WTC11 (cell line): Measurements from ENCODE around the gene FGD5. TPM values are rescaled to one million over a fixed set of nuclear protein-coding genes. Genes with fewer than 3 reads are reported as not detected.
A peak's percentile ranks its signal among the peaks of the same experiment; 100 is the strongest.

ENCODE experiments used
- ATAC-seq: fragments of 200-7000 bp; cut with Tn5 transposase; 2 replicates; pipeline ENCODE4 v1.10.0; 2021; ENCODE audit warnings: mild to moderate bottlenecking, moderate library complexity
- CTCF ChIA-PET: fragments of 300-600 bp; sonication (Branson Sonifier 250); formaldehyde crosslinking; loops from one replicate; lab custom pipeline; 2021; ENCODE audit warnings: antibody characterized with exemption; lab: Charles Lee
- POLR2A ChIA-PET: fragments of 350-600 bp; sonication (Branson Sonifier 250); formaldehyde crosslinking; loops from one replicate; lab custom pipeline; 2021; ENCODE audit warnings: antibody characterized with exemption; lab: Charles Lee
- DNase-seq: peaks from one replicate; pipeline ENCODE4 v3.0.0; 2021; ENCODE audit warnings: low spot score
- H3K27ac Mint-ChIP-seq: 2 replicates; pipeline ENCODE4 v1.8.0; 2021; ENCODE audit warnings: mixed read lengths
- H3K27me3 Mint-ChIP-seq: 2 replicates; pipeline ENCODE4 v1.8.0; 2021; ENCODE audit warnings: low read depth, mild to moderate bottlenecking, moderate library complexity, mixed read lengths
- H3K36me3 Mint-ChIP-seq: 2 replicates; pipeline ENCODE4 v1.8.0; 2021; ENCODE audit warnings: mixed read lengths
- H3K4me1 Mint-ChIP-seq: 2 replicates; pipeline ENCODE4 v1.8.0; 2022; ENCODE audit warnings: mixed read lengths
- H3K4me3 Mint-ChIP-seq: 2 replicates; pipeline ENCODE4 v1.8.0; 2021; ENCODE audit warnings: mild to moderate bottlenecking, moderate library complexity, mixed read lengths
- H3K9me3 Mint-ChIP-seq: 2 replicates; pipeline ENCODE4 v1.8.0; 2021; ENCODE audit warnings: mixed read lengths
- ATF2 ChIP-seq: sonication (generic); formaldehyde crosslinking; IDR thresholded peaks from 2 replicates; pipeline ENCODE4 v1.8.1; 2022; ENCODE audit warnings: low read depth, missing genetic modification reagents, borderline replicate concordance
- CREB1 ChIP-seq: sonication (generic); formaldehyde crosslinking; IDR thresholded peaks from 2 replicates; pipeline ENCODE4 v1.8.0; 2023; ENCODE audit warnings: mild to moderate bottlenecking, missing genetic modification reagents
- ERG ChIP-seq: fragments of 250-450 bp; sonication (Bioruptor Pico); IDR thresholded peaks from 2 replicates; pipeline ENCODE4 v1.8.0; 2021; ENCODE audit warnings: mild to moderate bottlenecking
- FOXP4 ChIP-seq: sonication (generic); formaldehyde crosslinking; IDR thresholded peaks from 2 replicates; pipeline ENCODE4 v1.8.0; 2022; ENCODE audit warnings: mild to moderate bottlenecking, missing genetic modification reagents
- IRF2 ChIP-seq: sonication (generic); formaldehyde crosslinking; IDR thresholded peaks from 2 replicates; pipeline ENCODE4 v1.8.0; 2022; ENCODE audit warnings: low read depth, missing genetic modification reagents, borderline replicate concordance
- KAT7 ChIP-seq: sonication (generic); formaldehyde crosslinking; IDR thresholded peaks from 2 replicates; pipeline ENCODE4 v1.8.1; 2023; ENCODE audit warnings: missing genetic modification reagents, mild to moderate bottlenecking, borderline replicate concordance
- RORB ChIP-seq: fragments of 250-450 bp; sonication (Bioruptor Pico); IDR thresholded peaks from 2 replicates; pipeline ENCODE4 v1.9.0; 2021; ENCODE audit warnings: mild to moderate bottlenecking
- STAT6 ChIP-seq: sonication (generic); formaldehyde crosslinking; conservative IDR thresholded peaks from 2 replicates; pipeline ENCODE4 v1.8.1; 2023; ENCODE audit warnings: mild to moderate bottlenecking, low read depth, missing genetic modification reagents, moderate library complexity
- TP53 ChIP-seq: sonication (generic); formaldehyde crosslinking; IDR thresholded peaks from 2 replicates; pipeline ENCODE4 v1.8.1; 2023; ENCODE audit warnings: mild to moderate bottlenecking, missing genetic modification reagents
- USF2 ChIP-seq: sonication (generic); formaldehyde crosslinking; IDR thresholded peaks from 2 replicates; pipeline ENCODE4 v1.8.1; 2023; ENCODE audit warnings: mild to moderate bottlenecking, missing genetic modification reagents, moderate library complexity
- ZBTB21 ChIP-seq: sonication (generic); formaldehyde crosslinking; IDR thresholded peaks from 2 replicates; pipeline ENCODE4 v1.8.1; 2023; ENCODE audit warnings: mild to moderate bottlenecking, missing genetic modification reagents, borderline replicate concordance
- ZNF219 ChIP-seq: sonication (generic); formaldehyde crosslinking; IDR thresholded peaks from 2 replicates; pipeline ENCODE4 v1.8.0; 2023; ENCODE audit warnings: missing genetic modification reagents, mild to moderate bottlenecking, borderline replicate concordance
- ZNF317 ChIP-seq: sonication (generic); formaldehyde crosslinking; IDR thresholded peaks from 2 replicates; pipeline ENCODE4 v1.8.1; 2023; ENCODE audit warnings: low read depth, mild to moderate bottlenecking, moderate library complexity, missing genetic modification reagents, borderline replicate concordance
- total RNA-seq: library from RNA; stranded (reverse); gene quantifications from 3 replicates; pipeline ENCODE4 v1.2.3, GENCODE V29; 2021
- TF ChIP-seq, protein P1 (sequence below): sonication (generic); formaldehyde crosslinking; IDR thresholded peaks from 2 replicates; pipeline ENCODE4 v1.8.0; 2023; ENCODE audit warnings: mild to moderate bottlenecking, missing genetic modification reagents
- TF ChIP-seq, protein P2 (sequence below): sonication (generic); formaldehyde crosslinking; IDR thresholded peaks from 2 replicates; pipeline ENCODE4 v1.8.0; 2023; ENCODE audit warnings: missing genetic modification reagents, mild to moderate bottlenecking, borderline replicate concordance
- TF ChIP-seq, protein P3 (sequence below): sonication (generic); formaldehyde crosslinking; conservative IDR thresholded peaks from 2 replicates; pipeline ENCODE4 v1.8.1; 2022; ENCODE audit warnings: mild to moderate bottlenecking, missing genetic modification reagents

Gene FGD5
- total RNA-seq, 1 experiment from 2014 or later = 18.3 TPM

- DNase-seq = peak; percentile 43
- CTCF ChIA-PET = interaction anchor here (0.6 to 2.4 kb wide), 14 partner anchors 9 to 183 kb away, joined by 3 to 14 read pairs (median 5); no protein-coding TSS in a partner anchor
- no peaks in the 10 kb centered on the region for H3K36me3 Mint-ChIP-seq
- peaks cover 13% of the 10 kb centered on the region for H3K9me3 Mint-ChIP-seq
- ATAC-seq = peak; percentile 71
- POLR2A ChIA-PET = no interaction called here
- peak overlapping the region; percentile 79; the same call in 1 of the 2 replicates for H3K27ac Mint-ChIP-seq
- no peaks in the 10 kb centered on the region for H3K27me3 Mint-ChIP-seq
- H3K4me1 Mint-ChIP-seq = peaks cover 18% of the 10 kb centered on the region
- H3K4me3 Mint-ChIP-seq = no peak overlapping the region
- TF ChIP-seq IRF2 (CRISPR knock-in tag) (no peak), KAT7 (CRISPR knock-in tag) (no peak), USF2 (CRISPR knock-in tag) (no peak; the same call in 1 of the 2 replicates), STAT6 (no peak), ZNF317 (CRISPR knock-in tag) (no peak), ATF2 (no peak), CREB1 (CRISPR knock-in tag) (no peak), FOXP4 (no peak), ERG (CRISPR knock-in tag) (no peak), ZBTB21 (CRISPR knock-in tag) (no peak), TP53 (no peak), RORB (CRISPR knock-in tag) (no peak), ZNF219 (no peak)
- TF ChIP-seq, protein P1, sequence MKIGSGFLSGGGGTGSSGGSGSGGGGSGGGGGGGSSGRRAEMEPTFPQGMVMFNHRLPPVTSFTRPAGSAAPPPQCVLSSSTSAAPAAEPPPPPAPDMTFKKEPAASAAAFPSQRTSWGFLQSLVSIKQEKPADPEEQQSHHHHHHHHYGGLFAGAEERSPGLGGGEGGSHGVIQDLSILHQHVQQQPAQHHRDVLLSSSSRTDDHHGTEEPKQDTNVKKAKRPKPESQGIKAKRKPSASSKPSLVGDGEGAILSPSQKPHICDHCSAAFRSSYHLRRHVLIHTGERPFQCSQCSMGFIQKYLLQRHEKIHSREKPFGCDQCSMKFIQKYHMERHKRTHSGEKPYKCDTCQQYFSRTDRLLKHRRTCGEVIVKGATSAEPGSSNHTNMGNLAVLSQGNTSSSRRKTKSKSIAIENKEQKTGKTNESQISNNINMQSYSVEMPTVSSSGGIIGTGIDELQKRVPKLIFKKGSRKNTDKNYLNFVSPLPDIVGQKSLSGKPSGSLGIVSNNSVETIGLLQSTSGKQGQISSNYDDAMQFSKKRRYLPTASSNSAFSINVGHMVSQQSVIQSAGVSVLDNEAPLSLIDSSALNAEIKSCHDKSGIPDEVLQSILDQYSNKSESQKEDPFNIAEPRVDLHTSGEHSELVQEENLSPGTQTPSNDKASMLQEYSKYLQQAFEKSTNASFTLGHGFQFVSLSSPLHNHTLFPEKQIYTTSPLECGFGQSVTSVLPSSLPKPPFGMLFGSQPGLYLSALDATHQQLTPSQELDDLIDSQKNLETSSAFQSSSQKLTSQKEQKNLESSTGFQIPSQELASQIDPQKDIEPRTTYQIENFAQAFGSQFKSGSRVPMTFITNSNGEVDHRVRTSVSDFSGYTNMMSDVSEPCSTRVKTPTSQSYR = no peak
- TF ChIP-seq, protein P2, sequence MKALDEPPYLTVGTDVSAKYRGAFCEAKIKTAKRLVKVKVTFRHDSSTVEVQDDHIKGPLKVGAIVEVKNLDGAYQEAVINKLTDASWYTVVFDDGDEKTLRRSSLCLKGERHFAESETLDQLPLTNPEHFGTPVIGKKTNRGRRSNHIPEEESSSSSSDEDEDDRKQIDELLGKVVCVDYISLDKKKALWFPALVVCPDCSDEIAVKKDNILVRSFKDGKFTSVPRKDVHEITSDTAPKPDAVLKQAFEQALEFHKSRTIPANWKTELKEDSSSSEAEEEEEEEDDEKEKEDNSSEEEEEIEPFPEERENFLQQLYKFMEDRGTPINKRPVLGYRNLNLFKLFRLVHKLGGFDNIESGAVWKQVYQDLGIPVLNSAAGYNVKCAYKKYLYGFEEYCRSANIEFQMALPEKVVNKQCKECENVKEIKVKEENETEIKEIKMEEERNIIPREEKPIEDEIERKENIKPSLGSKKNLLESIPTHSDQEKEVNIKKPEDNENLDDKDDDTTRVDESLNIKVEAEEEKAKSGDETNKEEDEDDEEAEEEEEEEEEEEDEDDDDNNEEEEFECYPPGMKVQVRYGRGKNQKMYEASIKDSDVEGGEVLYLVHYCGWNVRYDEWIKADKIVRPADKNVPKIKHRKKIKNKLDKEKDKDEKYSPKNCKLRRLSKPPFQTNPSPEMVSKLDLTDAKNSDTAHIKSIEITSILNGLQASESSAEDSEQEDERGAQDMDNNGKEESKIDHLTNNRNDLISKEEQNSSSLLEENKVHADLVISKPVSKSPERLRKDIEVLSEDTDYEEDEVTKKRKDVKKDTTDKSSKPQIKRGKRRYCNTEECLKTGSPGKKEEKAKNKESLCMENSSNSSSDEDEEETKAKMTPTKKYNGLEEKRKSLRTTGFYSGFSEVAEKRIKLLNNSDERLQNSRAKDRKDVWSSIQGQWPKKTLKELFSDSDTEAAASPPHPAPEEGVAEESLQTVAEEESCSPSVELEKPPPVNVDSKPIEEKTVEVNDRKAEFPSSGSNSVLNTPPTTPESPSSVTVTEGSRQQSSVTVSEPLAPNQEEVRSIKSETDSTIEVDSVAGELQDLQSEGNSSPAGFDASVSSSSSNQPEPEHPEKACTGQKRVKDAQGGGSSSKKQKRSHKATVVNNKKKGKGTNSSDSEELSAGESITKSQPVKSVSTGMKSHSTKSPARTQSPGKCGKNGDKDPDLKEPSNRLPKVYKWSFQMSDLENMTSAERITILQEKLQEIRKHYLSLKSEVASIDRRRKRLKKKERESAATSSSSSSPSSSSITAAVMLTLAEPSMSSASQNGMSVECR = no peak
- TF ChIP-seq, protein P3, sequence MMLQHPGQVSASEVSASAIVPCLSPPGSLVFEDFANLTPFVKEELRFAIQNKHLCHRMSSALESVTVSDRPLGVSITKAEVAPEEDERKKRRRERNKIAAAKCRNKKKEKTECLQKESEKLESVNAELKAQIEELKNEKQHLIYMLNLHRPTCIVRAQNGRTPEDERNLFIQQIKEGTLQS = no peak
Observed at GRCh38 chr3:14784087-14784681, 34.6 kb upstream of the FGD5 start.
